ENCODE results near the gene RASSF4. TPM values are rescaled to one million over a fixed set of nuclear protein-coding genes. Genes with fewer than 3 reads are reported as not detected.
A peak's percentile ranks its signal among the peaks of the same experiment; 100 is the strongest.

RASSF4 gene
- total and polyA plus RNA-seq, 9 of the 15 experiments (the other 6 are each of a cell fraction or from before 2014, with no cell fraction given), result 0.01 to 0.62 (median 0.11) TPM; not detected in 3

DNA sequence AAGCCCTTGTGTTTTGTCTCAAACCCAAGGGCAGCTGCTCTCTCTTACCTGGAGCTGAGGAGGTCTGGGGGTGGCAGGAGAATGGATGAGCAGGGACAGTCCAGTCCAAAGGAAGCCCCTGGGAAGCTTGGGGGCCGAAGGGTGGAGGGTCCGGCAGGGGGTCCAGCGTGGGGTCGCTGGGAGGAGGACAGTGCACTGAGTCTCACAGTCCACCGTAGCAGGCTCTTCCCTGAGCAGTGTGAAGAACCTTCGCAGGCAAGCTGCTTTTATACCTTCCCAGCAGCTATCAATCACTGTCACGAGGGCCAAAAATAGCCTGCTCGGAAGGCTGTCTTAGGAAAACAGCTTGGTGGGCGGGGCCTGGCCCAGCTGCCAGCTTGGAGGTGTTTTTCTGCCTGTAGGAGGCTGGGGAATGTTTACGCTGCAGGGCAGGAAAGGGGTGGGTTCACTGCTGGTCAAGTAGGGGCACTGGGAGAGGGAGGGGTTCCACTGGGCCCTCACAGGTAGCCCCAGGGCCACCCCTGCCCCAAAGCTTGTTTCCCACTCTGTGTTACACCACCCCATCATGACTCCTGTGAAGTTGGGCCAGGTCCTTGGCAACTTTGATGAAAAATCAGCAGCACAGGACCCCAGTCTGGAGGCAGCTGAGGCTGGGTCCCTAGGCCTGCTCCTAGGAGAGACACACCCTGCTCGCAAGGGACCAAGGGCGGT, 19.1 kb downstream of the RASSF4 start, which contains the start of gene DEPP1 (continued):
- TF ChIP-seq TOE1 (IDR thresholded peaks at IDR 0.05; ENCODE audit: borderline replicate concordance) (peak; percentile 56; the same call in 1 of the 2 replicates), TOE1 (CRISPR knock-in tag; IDR thresholded peaks at IDR 0.05; ENCODE audit: borderline replicate concordance, low read depth) (no peak), VEZF1 (CRISPR knock-in tag; IDR thresholded peaks at IDR 0.05) (peak; percentile 62; the same call in 1 of the 2 replicates), E2F1 (CRISPR knock-in tag; IDR thresholded peaks at IDR 0.05) (no peak), TAF1 (IDR thresholded peaks at IDR 0.05; ENCODE audit: control insufficient read depth, extremely low read depth, insufficient read depth, low read length, severe bottlenecking) (peak; percentile 25), ZNF274 (IDR thresholded peaks at IDR 0.05; ENCODE audit: borderline replicate concordance, low read depth, low read length) (no peak), TCF7 (IDR thresholded peaks at IDR 0.05; ENCODE audit: borderline replicate concordance) (0 out of 2 replicates have a peak, but pooled peaks have one; percentile 15), SMARCA5 (IDR thresholded peaks at IDR 0.05) (no peak), TCF3 (CRISPR knock-in tag; IDR thresholded peaks at IDR 0.05) (0 out of 2 replicates have a peak, but pooled peaks have one; percentile 21), POLR2AphosphoS5 (IDR thresholded peaks at IDR 0.05; ENCODE audit: control insufficient read depth, insufficient read depth, low read depth, low read length) (peak; percentile 62), SUPT5H (IDR thresholded peaks at IDR 0.05) (0 out of 2 replicates have a peak, but pooled peaks have one; percentile 43), ZNF518B (CRISPR knock-in tag; IDR thresholded peaks at IDR 0.05) (no peak), PHF8 (IDR thresholded peaks at IDR 0.05; ENCODE audit: borderline replicate concordance, low read length) (peak; percentile 69; the same call in 1 of the 2 replicates), BHLHE40 (IDR thresholded peaks at IDR 0.05; ENCODE audit: low read length) (peak; percentile 75), JUND (IDR thresholded peaks at IDR 0.05; ENCODE audit: borderline replicate concordance, low read depth, low read length) (peak; percentile 51; the same call in 1 of the 2 replicates), JUND (tag; IDR thresholded peaks at IDR 0.05; ENCODE audit: borderline replicate concordance, low read depth, low read length) (no peak; the same call in 2 of the 3 replicates), ARID1B (IDR thresholded peaks at IDR 0.05) (peak; percentile 50; the same call in 1 of the 2 replicates)
- TF ChIP-seq, protein P1, sequence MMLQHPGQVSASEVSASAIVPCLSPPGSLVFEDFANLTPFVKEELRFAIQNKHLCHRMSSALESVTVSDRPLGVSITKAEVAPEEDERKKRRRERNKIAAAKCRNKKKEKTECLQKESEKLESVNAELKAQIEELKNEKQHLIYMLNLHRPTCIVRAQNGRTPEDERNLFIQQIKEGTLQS (IDR thresholded peaks at IDR 0.05), result no peak
- TF ChIP-seq, protein P1 (CRISPR knock-in tag; conservative IDR thresholded peaks at IDR 0.05), result no peak
